Neural progenitor cell (in vitro differentiated cells): ENCODE results near the gene ICE1. TPM values are rescaled to one million over a fixed set of nuclear protein-coding genes. Genes with fewer than 3 reads are reported as not detected.

Experiments used
- DNase-seq: peaks from one replicate; pipeline ENCODE4 v3.0.0-alpha.2; 2016; ENCODE audit warnings: low spot score
- H2AFZ ChIP-seq: fragments of 200-600 bp; sonication (generic); replicated peaks from 2 replicates; pipeline ENCODE4 v1.6.1; 2016; ENCODE audit warnings: antibody characterized with exemption
- H3F3A ChIP-seq: fragments of 200-600 bp; sonication (generic); 2 replicates; pipeline ENCODE4 v1.6.1; 2016; ENCODE audit warnings: antibody characterized with exemption, low read depth
- H3K27ac ChIP-seq: fragments of 200-600 bp; sonication (generic); 2 replicates; pipeline ENCODE4 v1.5.1; 2016; ENCODE audit warnings: mild to moderate bottlenecking
- H3K27me3 ChIP-seq: fragments of 200-600 bp; sonication (generic); 2 replicates; pipeline ENCODE4 v1.6.1; 2016; ENCODE audit warnings: mild to moderate bottlenecking, moderate library complexity
- H3K36me3 ChIP-seq: fragments of 200-600 bp; sonication (generic); 2 replicates; pipeline ENCODE4 v1.5.1; 2016
- H3K4me1 ChIP-seq: fragments of 200-600 bp; sonication (generic); 2 replicates; pipeline ENCODE4 v1.6.1; 2016; ENCODE audit warnings: mixed run types
- H3K4me2 ChIP-seq: fragments of 200-600 bp; sonication (generic); 2 replicates; pipeline ENCODE4 v1.6.1; 2016
- H3K4me3 ChIP-seq: fragments of 200-600 bp; sonication (generic); 2 replicates; pipeline ENCODE4 v1.5.1; 2016
- H3K79me2 ChIP-seq: fragments of 200-600 bp; sonication (generic); 2 replicates; pipeline ENCODE4 v1.6.1; 2016; ENCODE audit warnings: low read depth
- H3K9ac ChIP-seq: fragments of 200-600 bp; sonication (generic); 2 replicates; pipeline ENCODE4 v1.6.1; 2016
- H3K9me3 ChIP-seq: fragments of 200-600 bp; sonication (generic); 2 replicates; pipeline ENCODE4 v1.5.1; 2016; ENCODE audit warnings: low read depth
- H4K20me1 ChIP-seq: fragments of 200-600 bp; sonication (generic); 2 replicates; pipeline ENCODE4 v1.6.1; 2016; ENCODE audit warnings: low read depth
- H3K27ac Mint-ChIP-seq: 3 replicates; pipeline ENCODE4 v1.8.0; 2021; ENCODE audit warnings: mixed read lengths
- H3K27me3 Mint-ChIP-seq: 2 replicates; pipeline ENCODE4 v1.8.0; 2022; ENCODE audit warnings: low read depth, mild to moderate bottlenecking, inconsistent platforms, moderate library complexity, mixed read lengths; ENCODE audit not compliant: insufficient read depth
- H3K36me3 Mint-ChIP-seq: 3 replicates; pipeline ENCODE4 v1.8.0; 2021; ENCODE audit warnings: mixed read lengths
- H3K4me1 Mint-ChIP-seq: 3 replicates; pipeline ENCODE4 v1.8.0; 2021; ENCODE audit warnings: mixed read lengths
- H3K4me3 Mint-ChIP-seq: 3 replicates; pipeline ENCODE4 v1.8.0; 2021; ENCODE audit warnings: mild to moderate bottlenecking, moderate library complexity, mixed read lengths
- H3K9me3 Mint-ChIP-seq: 3 replicates; pipeline ENCODE4 v1.8.0; 2020; ENCODE audit warnings: mixed read lengths
- EZH2 ChIP-seq: fragments of 200-600 bp; sonication (generic); IDR thresholded peaks from 2 replicates; pipeline ENCODE4 v1.6.1; 2017; ENCODE audit warnings: antibody characterized with exemption, mild to moderate bottlenecking, moderate library complexity
- EZH2phosphoT487 ChIP-seq: fragments of 200-600 bp; sonication (generic); IDR thresholded peaks from 2 replicates; pipeline ENCODE4 v1.6.1; 2017; ENCODE audit warnings: antibody characterized with exemption
- total RNA-seq: library from RNA; depleted of rRNA; stranded (reverse); fragments of >200 nt; gene quantifications from 2 replicates; pipeline ENCODE4 v1.2.3, GENCODE V29; 2015; ENCODE audit warnings: low replicate concordance
- TF ChIP-seq, protein P1 (sequence below): fragments of 200-600 bp; sonication (generic); IDR thresholded peaks from 2 replicates; pipeline ENCODE4 v1.5.1; 2017; ENCODE audit warnings: antibody characterized with exemption, mild to moderate bottlenecking

Gene ICE1
- total RNA-seq, 1 donor from 2014 or later, result 47.6 TPM

GRCh38 chr5:5464036-5464715 lies 41.7 kb downstream of the ICE1 start:
- Mint-ChIP-seq H3K4me1 (no peaks in the 10 kb centered on the region), H3K9me3 (no peaks in the 10 kb centered on the region), H3K36me3 (peaks cover 36% of the 10 kb centered on the region), H3K27me3 (no peaks in the 10 kb centered on the region), H3K4me3 (no peak overlapping the region), H3K27ac (peak overlapping the region; percentile 16)
- H3K9ac ChIP-seq, result no peak overlapping the region
- H2AFZ ChIP-seq, result no peak overlapping the region
- H4K20me1 ChIP-seq, result no peaks in the 10 kb centered on the region
- peaks cover 11% of the 10 kb centered on the region for H3K36me3 ChIP-seq
- H3K4me3 ChIP-seq, result no peak overlapping the region
- TF ChIP-seq, protein P1, sequence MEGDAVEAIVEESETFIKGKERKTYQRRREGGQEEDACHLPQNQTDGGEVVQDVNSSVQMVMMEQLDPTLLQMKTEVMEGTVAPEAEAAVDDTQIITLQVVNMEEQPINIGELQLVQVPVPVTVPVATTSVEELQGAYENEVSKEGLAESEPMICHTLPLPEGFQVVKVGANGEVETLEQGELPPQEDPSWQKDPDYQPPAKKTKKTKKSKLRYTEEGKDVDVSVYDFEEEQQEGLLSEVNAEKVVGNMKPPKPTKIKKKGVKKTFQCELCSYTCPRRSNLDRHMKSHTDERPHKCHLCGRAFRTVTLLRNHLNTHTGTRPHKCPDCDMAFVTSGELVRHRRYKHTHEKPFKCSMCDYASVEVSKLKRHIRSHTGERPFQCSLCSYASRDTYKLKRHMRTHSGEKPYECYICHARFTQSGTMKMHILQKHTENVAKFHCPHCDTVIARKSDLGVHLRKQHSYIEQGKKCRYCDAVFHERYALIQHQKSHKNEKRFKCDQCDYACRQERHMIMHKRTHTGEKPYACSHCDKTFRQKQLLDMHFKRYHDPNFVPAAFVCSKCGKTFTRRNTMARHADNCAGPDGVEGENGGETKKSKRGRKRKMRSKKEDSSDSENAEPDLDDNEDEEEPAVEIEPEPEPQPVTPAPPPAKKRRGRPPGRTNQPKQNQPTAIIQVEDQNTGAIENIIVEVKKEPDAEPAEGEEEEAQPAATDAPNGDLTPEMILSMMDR, result no peak
- TF ChIP-seq EZH2, result no peak
- TF ChIP-seq EZH2phosphoT487, result no peak
- H3K4me1 ChIP-seq, result no peaks in the 10 kb centered on the region
- H3K79me2 ChIP-seq, result no peaks in the 10 kb centered on the region
- no peak overlapping the region for H3K4me2 ChIP-seq
- no peak overlapping the region for H3K27ac ChIP-seq
- no peak for DNase-seq
- H3K9me3 ChIP-seq, result no peaks in the 10 kb centered on the region
- H3K27me3 ChIP-seq, result no peaks in the 10 kb centered on the region
- H3F3A ChIP-seq, result no peaks in the 10 kb centered on the region

DNA sequence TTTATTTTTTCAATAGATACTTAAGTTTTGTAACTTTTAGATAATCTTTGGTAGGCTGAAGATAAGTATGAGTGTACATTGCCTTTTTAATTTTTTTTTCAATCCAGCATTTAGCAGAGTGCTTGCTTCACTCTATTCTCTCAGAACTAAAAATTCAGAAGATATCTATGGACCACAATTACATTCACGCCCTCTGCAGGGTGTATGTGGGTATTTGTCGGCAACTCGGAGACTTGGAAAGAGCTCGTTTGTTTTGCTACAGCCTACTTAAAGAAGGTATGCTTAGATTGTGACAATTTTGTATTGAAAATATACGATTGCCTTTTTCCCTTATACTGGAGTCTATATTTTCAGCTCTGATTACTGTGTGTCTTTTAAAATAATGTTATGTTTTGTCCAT lies 43.8 kb downstream of the ICE1 start:
- no peak overlapping the region for H3K4me3 Mint-ChIP-seq
- H3K27me3 ChIP-seq, result no peaks in the 10 kb centered on the region

DNA sequence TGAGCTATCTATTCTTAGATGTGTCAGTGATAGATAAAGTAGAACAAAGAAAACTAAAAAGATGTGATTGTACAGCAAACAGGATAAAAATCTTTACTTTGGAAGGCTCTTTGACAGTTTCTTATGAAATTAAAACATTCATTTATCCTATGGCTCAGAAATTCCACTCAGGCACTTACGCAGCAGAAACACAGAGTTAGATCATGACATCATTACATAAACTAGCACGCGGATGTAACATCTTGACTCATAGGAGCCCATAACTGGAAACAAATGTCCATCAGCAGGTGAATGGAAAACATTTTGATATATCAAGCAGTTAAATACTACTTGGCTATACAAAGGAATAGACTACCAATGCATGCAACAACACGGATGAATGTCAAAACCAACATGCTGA lies 45.3 kb downstream of the ICE1 start:
- Histone ChIP-seq H3K36me3 (peaks cover 8% of the 10 kb centered on the region), H3K27ac (no peak overlapping the region), H2AFZ (no peak overlapping the region), H3K4me3 (no peak overlapping the region), H3K79me2 (no peaks in the 10 kb centered on the region), H3K9me3 (no peaks in the 10 kb centered on the region), H3K27me3 (no peaks in the 10 kb centered on the region), H3K9ac (no peak overlapping the region), H4K20me1 (no peaks in the 10 kb centered on the region), H3F3A (no peaks in the 10 kb centered on the region), H3K4me1 (no peaks in the 10 kb centered on the region), H3K4me2 (no peak overlapping the region)
- no peaks in the 10 kb centered on the region for H3K27me3 Mint-ChIP-seq
- TF ChIP-seq, protein P1, result no peak
- TF ChIP-seq EZH2phosphoT487 (no peak), EZH2 (no peak)
- H3K36me3 Mint-ChIP-seq, result peaks cover 9% of the 10 kb centered on the region
- H3K9me3 Mint-ChIP-seq, result no peaks in the 10 kb centered on the region
- no peaks in the 10 kb centered on the region for H3K4me1 Mint-ChIP-seq
- no peak overlapping the region for H3K4me3 Mint-ChIP-seq
- H3K27ac Mint-ChIP-seq, result no peak overlapping the region
- DNase-seq, result no peak

More for the DNA sequence above, 43.8 kb downstream of the ICE1 start:
- Histone ChIP-seq H3F3A (no peaks in the 10 kb centered on the region), H3K4me1 (no peaks in the 10 kb centered on the region), H3K36me3 (peaks cover 9% of the 10 kb centered on the region), H3K79me2 (no peaks in the 10 kb centered on the region), H2AFZ (no peak overlapping the region), H3K4me3 (no peak overlapping the region), H3K27ac (no peak overlapping the region), H3K9me3 (no peaks in the 10 kb centered on the region), H3K9ac (no peak overlapping the region), H3K4me2 (no peak overlapping the region), H4K20me1 (no peaks in the 10 kb centered on the region)
- Mint-ChIP-seq H3K27ac (no peak overlapping the region), H3K9me3 (no peaks in the 10 kb centered on the region), H3K27me3 (no peaks in the 10 kb centered on the region), H3K36me3 (peaks cover 20% of the 10 kb centered on the region), H3K4me1 (no peaks in the 10 kb centered on the region)
- TF ChIP-seq EZH2, result no peak
- TF ChIP-seq, protein P1, result peak; percentile 19
- DNase-seq, result no peak
